Prostate gland (tissue), 2 donors: ENCODE data around the gene CCER1. TPM values are rescaled to one million over a fixed set of nuclear protein-coding genes. Genes with fewer than 3 reads are reported as not detected.

Experiments
- DNase-seq: peaks from one replicate; pipeline ENCODE4 v3.0.0-alpha.2; 2019; ENCODE audit warnings: low spot score
- H3K27ac ChIP-seq, 2 donors: fragments of 200-600 bp; sonication (generic); 2 replicates each; pipeline ENCODE4 v1.5.1; 2017 to 2019
- H3K27me3 ChIP-seq: fragments of 200-600 bp; sonication (generic); replicated peaks from 2 replicates; pipeline ENCODE4 v1.5.1; 2019; ENCODE audit not compliant: insufficient read depth
- H3K36me3 ChIP-seq, 2 donors: fragments of 200-600 bp; sonication (generic); 1 replicate in 1 of 2; 2 replicates in 1 of 2; pipeline versions ENCODE4 v1.5.1 to v1.8.1; 2017 to 2019
- H3K4me1 ChIP-seq: fragments of 200-600 bp; sonication (generic); replicated peaks from 2 replicates; pipeline ENCODE4 v1.5.1; 2019
- H3K4me3 ChIP-seq, 2 donors: fragments of 200-600 bp; sonication (generic); 2 replicates each; pipeline ENCODE4 v1.5.1; 2017 to 2019
- H3K9me3 ChIP-seq: fragments of 200-600 bp; sonication (generic); 2 replicates; pipeline ENCODE4 v1.5.1; 2017
- POLR2A ChIP-seq: fragments of 450-650 bp; IDR thresholded peaks from one replicate; pipeline ENCODE4 v1.6.1; 2016; ENCODE audit warnings: antibody characterized with exemption, mild to moderate bottlenecking
- POLR2AphosphoS5 ChIP-seq: sonication (generic); formaldehyde crosslinking; IDR thresholded peaks from one replicate; pipeline ENCODE4 v1.6.1; 2017; ENCODE audit warnings: antibody characterized with exemption
- WGBS: methylation state at CpG from one replicate; pipeline ENCODE4 v1.1.5; 2018; 5-methylcytosine and 5-hydroxymethylcytosine counted together
- intact Hi-C: fragments of 100-400 bp; cut with DNase I; formaldehyde crosslinking; loops from one replicate; pipeline ENCODE4 v1.14.2; 2022
- total RNA-seq, 2 donors: library from RNA; depleted of rRNA; stranded (reverse); fragments of >200 nt; gene quantifications; one replicate each; pipeline ENCODE4 v1.1.0, GENCODE V29; 2016
- TF ChIP-seq, protein P1 (sequence below), 4 experiments: fragments of 200-600 bp in 2 of 4; fragments of 450-650 bp in 2 of 4; sonication (generic) in 2 of 4; IDR thresholded peaks; 1 replicate in 3 of 4; 2 replicates in 1 of 4; pipeline ENCODE4 v1.5.1; 2016 to 2019; ENCODE audit warnings: antibody characterized with exemption in 4 of 4, mild to moderate bottlenecking in 2 of 4, moderate library complexity in 2 of 4

Gene CCER1
- 1 to 10 TPM in 1 of 2 donors, not detected in 1; 3.0 TPM for total RNA-seq

- Histone ChIP-seq H3K4me1 (no peaks in the 10 kb centered on the region), H3K36me3 (no peaks in the 10 kb centered on the region), H3K9me3 (no peaks in the 10 kb centered on the region), H3K27me3 (no peaks in the 10 kb centered on the region), H3K27ac (no peak within 1 kb of the TSS), H3K4me3 (no peak within 1 kb of the TSS)
- DNase-seq = no peak
- intact Hi-C loops = no loop called here
- no peak for TF ChIP-seq POLR2AphosphoS5
- 97% methylated on average over 16 of the region's 22 CpGs for WGBS
Measured at GRCh38 chr12:90954921-90955320, at the start of gene CCER1. CCER1 (minus strand) TSS chr12:90955176; CDS start chr12:90954742, 434 bp downstream.

DNA sequence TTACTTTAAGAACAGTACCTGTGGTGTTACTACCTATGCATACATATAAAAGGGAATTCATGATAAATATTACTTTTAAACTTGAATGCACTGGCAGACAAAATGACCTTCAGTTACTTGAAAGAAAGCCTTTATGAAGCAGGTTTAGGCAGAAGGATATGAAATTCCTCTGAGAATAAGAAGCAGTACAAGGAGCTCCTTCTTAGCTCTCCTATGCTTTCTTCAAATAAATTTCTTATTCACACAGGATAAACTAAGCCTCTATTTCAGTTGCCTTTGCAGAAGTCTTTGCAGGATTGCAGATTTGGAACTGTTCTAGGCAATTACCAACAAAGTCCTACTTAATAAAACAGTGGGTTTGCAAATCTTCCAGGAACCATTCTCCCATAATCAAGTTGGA, 48.8 kb upstream of the CCER1 start:
- H3K4me3 ChIP-seq = no peak overlapping the region
- intact Hi-C loops = no loop called here
- no peak for DNase-seq
- no peaks in the 10 kb centered on the region for H3K27me3 ChIP-seq
- no peaks in the 10 kb centered on the region for H3K4me1 ChIP-seq
- H3K27ac ChIP-seq = no peak overlapping the region
- H3K9me3 ChIP-seq = no peaks in the 10 kb centered on the region
- no peaks in the 10 kb centered on the region for H3K36me3 ChIP-seq
- TF ChIP-seq POLR2AphosphoS5 (no peak), POLR2A (no peak)
- TF ChIP-seq, protein P1, sequence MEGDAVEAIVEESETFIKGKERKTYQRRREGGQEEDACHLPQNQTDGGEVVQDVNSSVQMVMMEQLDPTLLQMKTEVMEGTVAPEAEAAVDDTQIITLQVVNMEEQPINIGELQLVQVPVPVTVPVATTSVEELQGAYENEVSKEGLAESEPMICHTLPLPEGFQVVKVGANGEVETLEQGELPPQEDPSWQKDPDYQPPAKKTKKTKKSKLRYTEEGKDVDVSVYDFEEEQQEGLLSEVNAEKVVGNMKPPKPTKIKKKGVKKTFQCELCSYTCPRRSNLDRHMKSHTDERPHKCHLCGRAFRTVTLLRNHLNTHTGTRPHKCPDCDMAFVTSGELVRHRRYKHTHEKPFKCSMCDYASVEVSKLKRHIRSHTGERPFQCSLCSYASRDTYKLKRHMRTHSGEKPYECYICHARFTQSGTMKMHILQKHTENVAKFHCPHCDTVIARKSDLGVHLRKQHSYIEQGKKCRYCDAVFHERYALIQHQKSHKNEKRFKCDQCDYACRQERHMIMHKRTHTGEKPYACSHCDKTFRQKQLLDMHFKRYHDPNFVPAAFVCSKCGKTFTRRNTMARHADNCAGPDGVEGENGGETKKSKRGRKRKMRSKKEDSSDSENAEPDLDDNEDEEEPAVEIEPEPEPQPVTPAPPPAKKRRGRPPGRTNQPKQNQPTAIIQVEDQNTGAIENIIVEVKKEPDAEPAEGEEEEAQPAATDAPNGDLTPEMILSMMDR (IDR thresholded peaks at IDR 0.05) = no peak

DNA sequence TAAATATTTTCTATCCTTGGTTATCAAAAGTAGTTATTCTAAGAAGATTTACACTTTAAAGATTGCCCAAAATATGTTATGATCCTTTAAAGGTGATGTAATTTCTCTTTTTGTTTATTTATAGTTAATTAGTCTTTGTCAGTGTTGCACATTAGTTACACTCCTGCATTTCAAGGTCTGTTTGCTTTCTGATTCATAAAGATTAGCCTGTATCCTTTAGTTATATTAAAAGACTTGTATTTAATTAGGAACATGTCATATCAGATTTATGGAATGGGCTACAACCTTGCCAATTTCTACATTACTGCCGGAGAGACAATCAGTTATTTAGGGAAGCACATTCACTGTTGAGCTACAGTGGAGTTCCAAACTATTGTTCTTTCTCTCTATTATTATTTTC, 46.3 kb upstream of the CCER1 start:
- no peak for DNase-seq
- TF ChIP-seq POLR2AphosphoS5 (no peak), POLR2A (no peak)
- TF ChIP-seq, protein P1 (IDR thresholded peaks at IDR 0.05) = no peak
- intact Hi-C loops = no loop called here
- H3K27ac ChIP-seq = no peak overlapping the region
- 8% methylated on average over 1 of the region's 1 CpG for WGBS
- H3K27me3 ChIP-seq = no peaks in the 10 kb centered on the region
- H3K36me3 ChIP-seq = no peaks in the 10 kb centered on the region
- no peaks in the 10 kb centered on the region for H3K9me3 ChIP-seq
- no peak overlapping the region for H3K4me3 ChIP-seq
- H3K4me1 ChIP-seq = no peaks in the 10 kb centered on the region

DNA sequence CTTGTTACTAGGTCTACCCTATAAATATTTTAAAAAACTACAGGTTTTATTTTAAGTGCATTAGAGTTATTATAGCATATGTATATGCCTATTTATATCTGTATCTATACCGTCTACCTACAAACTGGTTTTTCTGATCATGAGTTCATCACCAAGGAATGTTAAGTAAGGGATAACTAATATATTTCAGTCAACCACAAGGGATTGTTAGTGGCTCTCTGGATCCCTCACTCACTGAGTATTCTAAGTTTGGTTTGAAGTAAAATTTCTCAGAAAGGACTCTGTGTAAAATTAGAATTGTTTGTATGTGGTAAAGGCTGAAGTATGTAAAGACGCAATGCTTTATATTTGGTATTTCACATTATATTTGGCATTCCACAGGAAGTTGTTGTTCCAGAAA, 45.0 kb upstream of the CCER1 start:
- DNase-seq = no peak
- Histone ChIP-seq H3K4me1 (no peaks in the 10 kb centered on the region), H3K36me3 (no peaks in the 10 kb centered on the region), H3K9me3 (no peaks in the 10 kb centered on the region), H3K27ac (no peak overlapping the region), H3K27me3 (no peaks in the 10 kb centered on the region), H3K4me3 (no peak overlapping the region)
- 97% methylated on average over 2 of the region's 2 CpGs for WGBS
- intact Hi-C loops = no loop called here
- no peak for TF ChIP-seq POLR2A
- TF ChIP-seq POLR2AphosphoS5 = no peak
- TF ChIP-seq, protein P1 (IDR thresholded peaks at IDR 0.05) = no peak

DNA sequence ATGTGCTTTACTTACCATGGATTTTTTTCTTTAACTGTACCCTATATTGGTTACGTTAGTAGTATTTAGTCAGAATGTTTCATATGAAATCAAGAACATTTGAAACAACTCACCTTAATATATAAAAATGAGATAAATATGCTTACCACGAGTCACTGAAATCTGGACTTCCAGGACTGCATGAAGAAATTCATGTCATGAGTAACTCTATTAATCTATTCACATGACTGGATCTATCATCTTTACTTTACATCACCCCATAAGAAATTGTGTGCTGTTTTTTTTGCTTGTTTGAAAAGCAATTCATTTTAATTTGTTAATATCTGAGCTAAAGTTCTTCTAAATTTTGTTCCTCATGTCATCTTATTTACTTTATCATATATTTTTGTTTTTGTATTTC, 44.6 kb upstream of the CCER1 start:
- no peaks in the 10 kb centered on the region for H3K36me3 ChIP-seq
- no peaks in the 10 kb centered on the region for H3K27me3 ChIP-seq
- no peaks in the 10 kb centered on the region for H3K4me1 ChIP-seq
- DNase-seq = no peak
- H3K9me3 ChIP-seq = no peaks in the 10 kb centered on the region
- H3K4me3 ChIP-seq = no peak overlapping the region
- intact Hi-C loops = no loop called here
- H3K27ac ChIP-seq = no peak overlapping the region
- 97% methylated on average over 2 of the region's 2 CpGs for WGBS
- TF ChIP-seq, protein P1 (IDR thresholded peaks at IDR 0.05) = no peak
- TF ChIP-seq POLR2AphosphoS5 = no peak
